GM21515 (cell line): ENCODE measurements around the gene MYOCOS.
A peak's percentile ranks its signal among the peaks of the same experiment; 100 is the strongest.
"Not testable (repeated sequence)": the region's sequence is repeated elsewhere in the genome, so short reads cannot be mapped to it uniquely, and the experiment has no call there.

Experiments
- ATAC-seq: cut with Tn5 transposase; IDR thresholded peaks from one replicate; pipeline ENCODE4 v1.9.1; 2021; ENCODE audit not compliant: unreplicated experiment

MYOCOS gene, protein sequence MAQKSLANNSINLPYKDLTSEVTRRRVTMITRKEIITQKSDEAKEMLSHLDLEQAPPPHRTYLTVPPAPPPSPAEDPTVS

GRCh38 chr1:171622152-171622462 lies at the start of gene MYOCOS:
Gene MYOCOS (plus strand): TSS chr1:171622243. CDS start chr1:171623884, 1,641 bp downstream.
- ATAC-seq: no peak

DNA sequence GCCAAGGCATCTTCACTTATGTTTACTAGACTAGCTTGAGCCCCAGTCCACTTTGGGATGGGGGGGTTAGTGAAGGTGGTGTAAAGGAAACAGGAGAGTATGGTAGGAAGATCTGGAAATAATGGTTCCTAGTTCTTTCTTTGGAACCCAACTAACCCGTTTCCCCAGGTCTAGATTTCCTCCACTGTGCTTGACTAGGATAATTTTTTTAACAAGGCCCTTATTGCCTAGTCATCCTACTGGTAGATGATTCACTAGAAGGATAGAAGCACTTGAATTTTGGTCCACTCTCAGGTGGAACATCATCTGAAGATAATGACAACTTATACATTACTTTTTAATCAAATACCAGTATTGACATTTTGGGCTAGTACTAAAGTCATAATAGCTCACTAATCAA lies 45.9 kb upstream of the MYOCOS start:
- ATAC-seq: no peak

DNA sequence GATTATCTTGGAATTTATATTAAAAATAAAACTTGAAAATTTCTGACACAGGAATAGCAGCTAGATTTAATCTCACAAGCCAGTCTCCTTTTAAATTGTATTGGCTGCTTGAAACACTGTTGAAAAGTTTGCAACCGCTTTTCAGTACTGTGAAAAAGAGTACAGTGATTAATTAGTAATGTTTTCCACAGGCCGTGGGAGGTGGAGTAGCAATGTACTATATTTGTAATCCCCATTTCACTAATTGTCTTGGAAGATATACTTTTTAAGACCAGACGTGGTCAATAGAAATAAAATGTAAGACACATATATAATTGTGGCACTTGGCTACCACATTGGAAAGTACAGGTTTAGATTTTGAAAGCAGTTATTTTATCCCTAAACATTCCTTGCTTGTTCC lies 40.8 kb upstream of the MYOCOS start:
- ATAC-seq: no peak

DNA sequence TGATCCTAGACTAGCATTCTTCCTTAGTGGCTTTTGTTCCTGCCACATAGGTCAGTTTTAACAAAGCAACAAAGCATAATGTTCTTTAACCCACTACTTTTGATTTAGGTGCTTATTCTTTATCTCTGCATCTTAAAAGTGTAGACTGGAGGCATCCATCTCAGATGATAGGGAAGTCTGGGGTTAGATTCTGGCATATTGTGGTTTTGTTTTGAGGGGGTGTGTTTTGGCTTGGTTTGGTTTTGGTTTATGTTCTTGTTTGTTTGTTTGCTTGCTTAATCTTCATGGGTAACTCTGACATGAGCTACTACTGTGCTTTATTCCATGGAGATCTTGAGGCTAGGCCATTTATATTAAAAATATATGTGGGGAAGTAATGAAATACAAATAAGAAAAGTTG lies 40.3 kb upstream of the MYOCOS start:
- ATAC-seq: no peak

DNA sequence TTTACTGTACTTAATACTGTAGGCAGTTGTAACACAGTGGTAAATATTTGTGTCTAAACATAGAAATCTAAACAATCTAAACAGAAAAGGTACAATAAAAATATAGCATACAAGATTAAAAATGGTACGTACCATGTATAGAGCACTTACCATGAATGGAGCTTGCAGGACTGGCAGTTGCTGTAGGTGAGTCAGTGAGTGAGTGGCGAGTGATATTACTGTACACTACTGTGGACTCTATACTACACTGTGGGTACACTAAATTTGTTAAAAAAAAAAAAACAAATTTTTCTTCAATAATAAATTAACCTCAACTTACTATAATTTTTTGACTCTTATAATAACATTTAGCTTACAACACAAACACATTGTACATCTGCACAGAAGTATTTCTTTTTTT lies 39.5 kb upstream of the MYOCOS start:
- ATAC-seq: no peak

GRCh38 chr1:171583591-171584201 lies 38.3 kb upstream of the MYOCOS start:
- no peak for ATAC-seq

DNA sequence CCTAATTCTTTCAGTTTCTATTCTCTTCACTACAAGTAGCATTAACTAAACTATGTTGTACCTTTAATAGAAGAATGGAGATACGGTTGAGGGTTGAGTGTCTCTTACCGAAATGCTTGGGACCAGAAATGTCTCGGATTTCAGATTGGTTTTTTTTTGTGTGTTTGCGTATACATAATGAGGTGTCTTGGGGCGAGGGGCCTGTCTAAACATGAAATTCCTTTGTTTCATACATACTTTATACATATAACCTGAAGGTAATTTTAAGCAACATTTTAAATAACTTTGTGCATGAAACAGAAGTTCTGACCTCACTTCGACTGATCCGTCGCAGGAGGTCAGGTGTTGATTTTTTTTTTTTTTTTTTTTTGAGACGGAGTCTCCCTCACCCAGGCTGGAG lies 36.3 kb upstream of the MYOCOS start:
- no peak for ATAC-seq

GRCh38 chr1:171588230-171588629 lies 33.8 kb upstream of the MYOCOS start:
- ATAC-seq: no peak

DNA sequence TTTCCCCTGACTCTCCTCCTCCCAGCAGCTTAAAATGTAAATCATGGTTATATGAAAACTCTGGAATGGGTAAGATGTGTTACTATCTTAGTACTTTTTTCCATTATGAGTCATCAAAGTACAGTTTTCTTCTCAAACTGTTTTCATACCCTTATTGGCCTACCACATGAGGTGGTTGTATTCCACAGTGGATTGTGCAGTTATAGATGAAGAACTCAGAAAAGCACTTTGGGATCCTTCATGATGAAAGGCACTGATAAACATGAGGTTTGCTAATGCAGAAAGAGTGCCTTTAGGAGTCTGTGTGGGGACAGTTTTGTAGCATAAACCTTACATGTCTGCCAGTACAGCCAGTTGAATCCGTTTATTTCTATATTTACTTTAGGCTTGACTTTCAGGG lies 32.0 kb upstream of the MYOCOS start:
- ATAC-seq: no peak

GRCh38 chr1:171595324-171595723 lies 26.7 kb upstream of the MYOCOS start:
- ATAC-seq: no peak

GRCh38 chr1:171596119-171596518 lies 25.9 kb upstream of the MYOCOS start:
- no peak for ATAC-seq

GRCh38 chr1:171596705-171597104 lies 25.3 kb upstream of the MYOCOS start:
- no peak for ATAC-seq

DNA sequence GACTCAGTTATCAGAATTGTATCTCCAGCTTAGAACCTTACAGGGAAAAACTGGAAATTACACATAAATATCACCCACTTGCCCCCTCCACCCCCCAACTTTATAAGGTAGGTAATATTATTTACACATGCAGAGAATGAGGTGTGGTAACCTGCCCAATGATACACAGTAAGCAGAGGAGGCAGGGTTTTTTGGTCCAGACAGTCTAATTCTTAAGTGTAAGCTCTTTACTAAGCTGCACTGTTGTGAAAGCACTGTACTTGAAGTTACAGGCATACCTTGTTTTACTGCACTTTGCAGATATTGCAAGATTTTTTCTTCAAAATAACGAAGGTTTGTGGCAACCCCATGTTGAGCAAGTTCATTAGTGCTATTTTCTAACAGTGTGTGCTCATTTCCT lies 24.8 kb upstream of the MYOCOS start:
- no peak for ATAC-seq

GRCh38 chr1:171600310-171600709 lies 21.7 kb upstream of the MYOCOS start:
- not testable (repeated sequence) for ATAC-seq

DNA sequence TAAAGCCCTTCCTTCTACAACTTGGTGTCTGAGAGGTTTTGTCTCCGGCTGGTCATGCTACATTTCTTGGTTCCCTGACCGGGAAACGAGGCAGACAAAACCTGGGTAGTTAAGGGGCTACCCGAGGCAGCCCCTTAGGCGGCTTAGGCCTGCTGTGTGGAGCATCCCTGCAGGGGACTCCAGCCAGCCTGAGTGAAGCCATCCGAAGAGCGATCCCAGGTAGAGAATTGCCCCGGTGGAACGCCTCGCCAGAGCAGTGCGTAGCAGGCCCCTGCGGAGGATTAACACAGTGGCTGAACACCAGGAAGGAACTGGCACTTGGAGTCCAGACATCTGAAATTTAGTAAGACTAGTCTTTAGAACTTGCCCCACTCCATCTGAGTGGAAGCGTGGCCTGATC lies 21.2 kb upstream of the MYOCOS start:
- no peak for ATAC-seq

GRCh38 chr1:171603042-171603441 lies 19.0 kb upstream of the MYOCOS start:
- ATAC-seq: not testable (repeated sequence)

- no peak for ATAC-seq
These were observed 15.6 kb upstream of the MYOCOS start for GRCh38 chr1:171606402-171606941.

GRCh38 chr1:171610385-171610784 lies 11.7 kb upstream of the MYOCOS start:
- peak; percentile 38 for ATAC-seq

GRCh38 chr1:171611306-171611705 lies 10.7 kb upstream of the MYOCOS start:
- ATAC-seq: no peak

DNA sequence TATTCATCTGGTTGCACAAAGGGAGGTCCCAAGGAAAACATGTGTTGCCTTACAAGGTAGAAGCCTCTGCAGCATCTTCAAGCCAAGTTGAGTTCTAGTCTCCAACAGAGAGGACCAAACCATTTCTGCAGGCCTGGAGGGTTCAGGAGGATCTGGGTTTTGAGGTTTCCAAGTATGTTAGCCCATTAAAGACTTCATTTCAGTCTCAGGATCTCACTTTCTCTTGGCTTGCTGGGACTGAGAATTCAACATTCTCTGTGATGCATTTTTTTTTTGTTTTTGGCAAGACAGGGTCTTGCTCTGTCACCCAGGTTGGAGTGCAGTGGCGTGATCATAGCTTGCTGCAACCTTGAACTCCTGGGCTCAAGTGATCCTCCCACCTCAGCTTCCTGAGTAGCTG lies 8.8 kb upstream of the MYOCOS start:
- no peak for ATAC-seq

GRCh38 chr1:171615122-171615906 lies 6.7 kb upstream of the MYOCOS start:
- peak; percentile 42 for ATAC-seq

GRCh38 chr1:171616586-171616985 lies 5.5 kb upstream of the MYOCOS start:
- no peak for ATAC-seq
